Osteocyte (in vitro differentiated cells): ENCODE data around the gene PRKAR1B. TPM values are rescaled to one million over a fixed set of nuclear protein-coding genes. Genes with fewer than 3 reads are reported as not detected.
"Not testable (repeated sequence)": the region's sequence is repeated elsewhere in the genome, so short reads cannot be mapped to it uniquely, and the experiment has no call there.

Experiments
- DNase-seq: peaks from one replicate; pipeline ENCODE4 v3.0.0; 2021; ENCODE audit warnings: mixed read lengths; ENCODE audit not compliant: unreplicated experiment; ENCODE audit errors: extremely low spot score
- H3K27ac Mint-ChIP-seq: one replicate; pipeline ENCODE4 v1.8.0; 2021; ENCODE audit warnings: mild to moderate bottlenecking, mixed read lengths; ENCODE audit not compliant: unreplicated experiment
- H3K27me3 Mint-ChIP-seq: one replicate; pipeline ENCODE4 v1.8.0; 2021; ENCODE audit warnings: mixed read lengths; ENCODE audit not compliant: unreplicated experiment
- H3K36me3 Mint-ChIP-seq: one replicate; pipeline ENCODE4 v1.8.0; 2021; ENCODE audit warnings: mixed read lengths; ENCODE audit not compliant: unreplicated experiment
- H3K4me1 Mint-ChIP-seq: one replicate; pipeline ENCODE4 v1.8.0; 2021; ENCODE audit warnings: mixed read lengths; ENCODE audit not compliant: unreplicated experiment
- H3K4me3 Mint-ChIP-seq: one replicate; pipeline ENCODE4 v1.8.0; 2021; ENCODE audit warnings: mild to moderate bottlenecking, moderate library complexity, mixed read lengths; ENCODE audit not compliant: unreplicated experiment
- H3K9me3 Mint-ChIP-seq: one replicate; pipeline ENCODE4 v1.8.0; 2021; ENCODE audit warnings: mixed read lengths; ENCODE audit not compliant: unreplicated experiment
- CTCF ChIP-seq: fragments of 200-600 bp; sonication (generic); IDR thresholded peaks from 2 replicates; pipeline ENCODE4 v1.5.0; 2021; ENCODE audit warnings: antibody characterized with exemption, mild to moderate bottlenecking, moderate library complexity
- total RNA-seq: library from RNA; stranded (reverse); gene quantifications from 2 replicates; pipeline ENCODE4 v1.2.1, GENCODE V29; 2021

The PRKAR1B gene
- total RNA-seq, 1 donor from 2014 or later = 12.0 TPM

GRCh38 chr7:638256-639011 is 88.6 kb downstream of the PRKAR1B start:
- TF ChIP-seq CTCF = no peak
- no peaks in the 10 kb centered on the region for H3K36me3 Mint-ChIP-seq
- no peak overlapping the region for H3K4me3 Mint-ChIP-seq
- H3K27me3 Mint-ChIP-seq = no peaks in the 10 kb centered on the region
- DNase-seq = no peak
- no peaks in the 10 kb centered on the region for H3K9me3 Mint-ChIP-seq
- H3K4me1 Mint-ChIP-seq = no peaks in the 10 kb centered on the region
- no peak overlapping the region for H3K27ac Mint-ChIP-seq

GRCh38 chr7:637826-638225 is 89.3 kb downstream of the PRKAR1B start:
- no peaks in the 10 kb centered on the region for H3K36me3 Mint-ChIP-seq
- H3K9me3 Mint-ChIP-seq = no peaks in the 10 kb centered on the region
- no peak for TF ChIP-seq CTCF
- DNase-seq = no peak
- no peak overlapping the region for H3K27ac Mint-ChIP-seq
- H3K4me3 Mint-ChIP-seq = no peak overlapping the region
- no peaks in the 10 kb centered on the region for H3K4me1 Mint-ChIP-seq
- H3K27me3 Mint-ChIP-seq = no peaks in the 10 kb centered on the region

GRCh38 chr7:636396-636795 is 90.7 kb downstream of the PRKAR1B start:
- TF ChIP-seq CTCF = peak; percentile 56
- no peak for DNase-seq
- Mint-ChIP-seq H3K36me3 (no peaks in the 10 kb centered on the region), H3K4me1 (no peaks in the 10 kb centered on the region), H3K27me3 (no peaks in the 10 kb centered on the region), H3K4me3 (no peak overlapping the region), H3K27ac (no peak overlapping the region), H3K9me3 (no peaks in the 10 kb centered on the region)

- H3K27ac Mint-ChIP-seq, H3K9me3 Mint-ChIP-seq, H3K4me1 Mint-ChIP-seq, H3K4me3 Mint-ChIP-seq, H3K36me3 Mint-ChIP-seq, H3K27me3 Mint-ChIP-seq, DNase-seq: not testable (repeated sequence)
Observed at GRCh38 chr7:635687-636382, 91.2 kb downstream of the PRKAR1B start.

GRCh38 chr7:635227-635626 is 91.9 kb downstream of the PRKAR1B start:
- TF ChIP-seq CTCF = no peak
- Mint-ChIP-seq H3K4me1 (no peaks in the 10 kb centered on the region), H3K27ac (no peak overlapping the region), H3K36me3 (no peaks in the 10 kb centered on the region), H3K4me3 (no peak overlapping the region), H3K27me3 (no peaks in the 10 kb centered on the region), H3K9me3 (no peaks in the 10 kb centered on the region)
- DNase-seq = no peak
